IPS DF 6.9 (cell line): ENCODE data around the gene HEBP2.
A peak's percentile ranks its signal among the peaks of the same experiment; 100 is the strongest.
"Not testable (repeated sequence)": the region's sequence is repeated elsewhere in the genome, so short reads cannot be mapped to it uniquely, and the experiment has no call there.

ENCODE experiments used
- DNase-seq: peaks from one replicate; pipeline ENCODE4 v3.0.0-alpha.2; 2013; ENCODE audit warnings: low read depth, low spot score
- H3K27ac ChIP-seq: one replicate; pipeline ENCODE4 v1.5.1; 2013; ENCODE audit warnings: low read length, control low read depth
- H3K27me3 ChIP-seq: 2 replicates; pipeline ENCODE4 v1.6.1; 2013; ENCODE audit warnings: mild to moderate bottlenecking, low read length; ENCODE audit not compliant: control insufficient read depth, insufficient read depth
- H3K36me3 ChIP-seq: 2 replicates; pipeline ENCODE4 v1.6.1; 2013; ENCODE audit warnings: low read length; ENCODE audit not compliant: control insufficient read depth, insufficient read depth
- H3K4me1 ChIP-seq: 2 replicates; pipeline ENCODE4 v1.6.1; 2013; ENCODE audit warnings: low read length; ENCODE audit not compliant: control insufficient read depth, insufficient read depth
- H3K4me3 ChIP-seq: 2 replicates; pipeline ENCODE4 v1.5.1; 2013; ENCODE audit warnings: mild to moderate bottlenecking, low read length
- H3K9me3 ChIP-seq: 2 replicates; pipeline ENCODE4 v1.6.1; 2013; ENCODE audit warnings: low read length, inconsistent platforms; ENCODE audit not compliant: control insufficient read depth, insufficient read depth
- WGBS: extraction: QIAGEN DNeasy Blood & Tissue Kit; methylation state at CpG from one replicate; pipeline ENCODE4 v1.1.7; 2013; ENCODE audit warnings: mixed read lengths, missing lambda C conversion rate; ENCODE audit not compliant: insufficient read length, insufficient coverage; 5-methylcytosine and 5-hydroxymethylcytosine counted together

HEBP2 gene, protein sequence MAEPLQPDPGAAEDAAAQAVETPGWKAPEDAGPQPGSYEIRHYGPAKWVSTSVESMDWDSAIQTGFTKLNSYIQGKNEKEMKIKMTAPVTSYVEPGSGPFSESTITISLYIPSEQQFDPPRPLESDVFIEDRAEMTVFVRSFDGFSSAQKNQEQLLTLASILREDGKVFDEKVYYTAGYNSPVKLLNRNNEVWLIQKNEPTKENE

DNA sequence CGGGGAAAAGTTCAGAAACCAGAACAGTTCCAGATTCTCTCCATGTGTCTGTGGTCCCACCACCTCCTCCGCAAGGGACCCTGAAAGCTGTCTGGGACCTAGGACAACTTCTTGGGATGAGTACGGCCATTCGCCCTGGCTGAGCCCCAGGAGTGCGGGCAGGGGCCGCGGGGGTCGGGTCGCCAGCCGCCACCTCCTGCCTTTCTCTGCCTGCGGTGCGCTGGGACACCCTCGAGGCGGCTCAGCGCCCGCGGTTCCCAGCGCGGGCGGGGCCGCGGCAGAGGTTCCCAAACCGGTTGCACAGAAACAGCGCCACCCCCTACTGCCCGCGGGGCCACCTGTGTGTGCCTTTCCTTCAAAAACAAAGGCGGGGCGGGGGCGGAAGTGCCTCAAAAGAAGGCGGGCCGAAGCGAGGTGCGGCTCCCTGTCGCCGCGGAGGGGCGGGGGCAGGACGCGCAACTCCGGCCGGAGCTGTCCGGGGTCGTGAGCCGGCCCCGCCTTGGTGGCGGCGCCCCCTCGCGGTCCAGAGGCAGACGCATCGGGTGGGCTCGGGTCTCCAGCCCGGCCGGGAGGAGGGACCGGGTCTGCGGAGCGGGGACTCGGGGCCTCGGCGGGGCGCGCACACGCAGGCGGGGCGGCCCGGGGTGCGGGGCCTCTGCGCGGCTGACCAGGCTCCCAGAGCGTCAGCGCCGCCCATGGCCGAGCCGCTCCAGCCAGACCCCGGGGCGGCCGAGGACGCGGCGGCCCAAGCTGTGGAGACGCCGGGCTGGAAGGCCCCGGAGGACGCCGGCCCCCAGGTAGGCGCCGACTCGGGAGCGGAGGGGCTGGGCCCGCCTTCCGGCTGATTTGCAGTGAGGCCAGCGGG is at the start of gene HEBP2:
HEBP2 (plus strand) TSS at position 423 of the 865 bp plus-strand sequence; CDS start at position 696, 273 bp downstream.
- peak; percentile 89 for DNase-seq
- Histone ChIP-seq H3K4me3 (peak within 1 kb of the TSS; percentile 76; the same call in 1 of the 2 replicates), H3K9me3 (no peaks in the 10 kb centered on the region), H3K27me3 (no peaks in the 10 kb centered on the region), H3K27ac (no peak within 1 kb of the TSS), H3K36me3 (peaks cover 5% of the 10 kb centered on the region; the same call in 1 of the 2 replicates), H3K4me1 (peaks cover 3% of the 10 kb centered on the region; the same call in 1 of the 2 replicates)
- WGBS, result no CpG with 5 or more reads among the region's 92 CpGs

DNA sequence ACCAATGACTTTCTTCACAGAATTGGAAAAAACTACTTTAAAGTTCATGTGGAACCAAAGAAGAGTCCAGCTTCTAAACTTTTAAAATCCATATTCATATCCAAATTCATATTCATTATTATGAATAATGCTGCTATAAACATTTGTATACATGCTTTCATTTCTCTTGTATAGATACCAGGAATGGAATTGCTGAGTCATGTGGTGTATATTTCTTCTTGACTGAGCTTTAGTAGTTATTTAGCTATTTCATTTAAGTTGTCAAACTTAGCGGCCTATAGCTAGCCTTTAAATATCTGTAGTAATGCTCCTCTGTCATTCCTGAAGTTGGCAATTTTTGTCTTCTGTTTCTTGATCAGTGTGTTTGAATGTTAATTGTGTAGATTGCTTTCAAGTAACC is 46.1 kb upstream of the HEBP2 start:
- no CpG with 5 or more reads among the region's 1 CpG for WGBS
- no peak overlapping the region for H3K4me3 ChIP-seq
- H3K27me3 ChIP-seq, result no peaks in the 10 kb centered on the region
- no peaks in the 10 kb centered on the region for H3K9me3 ChIP-seq
- no peaks in the 10 kb centered on the region for H3K4me1 ChIP-seq
- no peak overlapping the region for H3K27ac ChIP-seq
- no peak for DNase-seq
- H3K36me3 ChIP-seq, result no peaks in the 10 kb centered on the region

DNA sequence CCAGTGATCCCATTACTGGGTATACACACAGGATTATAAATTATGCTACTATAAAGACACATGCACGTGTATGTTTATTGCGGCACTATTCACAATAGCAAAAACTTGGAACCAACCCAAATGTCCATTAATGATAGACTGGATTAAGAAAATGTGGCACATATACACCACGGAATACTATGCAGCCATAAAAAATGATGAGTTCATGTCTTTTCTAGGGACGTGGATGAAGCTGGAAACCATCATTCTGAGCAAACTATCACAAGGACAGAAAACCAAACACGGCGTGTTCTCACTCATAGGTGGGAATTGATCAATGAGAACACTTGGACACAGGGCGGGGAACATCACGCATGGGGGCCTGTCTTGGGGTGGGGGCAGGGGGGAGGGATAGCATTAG is 35.3 kb upstream of the HEBP2 start:
- H3K27ac ChIP-seq, H3K4me3 ChIP-seq, H3K36me3 ChIP-seq, H3K27me3 ChIP-seq, H3K4me1 ChIP-seq, DNase-seq, H3K9me3 ChIP-seq: not testable (repeated sequence)
- no CpG with 5 or more reads among the region's 8 CpGs for WGBS

DNA sequence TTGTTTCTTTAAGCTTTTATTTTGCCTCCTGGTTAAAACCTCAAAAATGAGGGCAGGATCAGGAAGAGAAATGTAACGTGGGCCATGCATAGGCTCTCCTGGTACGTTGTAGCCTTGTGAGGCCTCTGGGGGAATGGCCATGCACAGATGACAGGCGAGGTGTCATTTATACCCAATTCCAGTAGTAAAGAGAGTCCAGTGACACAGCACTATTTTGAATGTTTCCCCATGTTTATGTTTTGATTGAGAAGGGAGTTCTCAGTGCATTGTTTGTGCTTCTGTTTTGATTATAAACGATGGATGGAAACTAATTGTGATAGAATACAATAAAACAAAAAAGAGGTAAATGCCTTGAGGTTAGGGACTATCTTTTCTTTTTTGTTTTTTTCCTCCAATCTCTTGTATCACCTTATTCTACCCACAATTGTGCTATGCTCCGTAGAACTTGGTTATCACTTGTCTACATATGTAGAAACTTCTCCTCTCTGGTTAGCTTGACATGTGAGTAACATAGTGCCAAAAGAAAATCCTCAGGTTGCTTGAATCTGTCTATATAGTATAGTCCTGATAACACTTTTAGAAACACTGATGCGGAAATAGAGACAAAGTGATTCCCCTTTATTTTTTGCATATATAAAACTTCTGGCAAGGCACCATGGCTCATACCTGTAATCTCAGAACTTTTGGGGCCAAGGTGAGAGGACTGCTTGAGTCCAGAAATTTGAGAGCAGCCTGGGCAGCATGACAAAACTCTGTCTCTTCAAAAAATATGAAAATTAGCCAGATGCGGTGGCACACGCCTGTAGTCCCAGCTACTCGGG is 33.2 kb upstream of the HEBP2 start:
- WGBS, result no CpG with 5 or more reads among the region's 9 CpGs

DNA sequence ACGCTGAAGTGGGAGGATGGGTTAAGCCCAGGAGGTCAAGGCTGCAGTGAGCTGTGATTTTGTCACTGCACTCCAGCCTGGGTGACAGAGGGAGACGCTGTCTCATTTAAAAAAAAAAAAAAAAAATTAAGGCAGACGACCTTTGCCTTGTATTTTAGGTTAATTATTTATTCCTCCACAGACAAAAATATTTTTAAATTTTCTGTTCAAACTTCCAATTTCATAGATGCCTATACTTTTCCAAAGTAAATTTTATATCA is 32.6 kb upstream of the HEBP2 start:
- Histone ChIP-seq H3K4me1 (no peaks in the 10 kb centered on the region), H3K36me3 (no peaks in the 10 kb centered on the region), H3K9me3 (no peaks in the 10 kb centered on the region), H3K27me3 (no peaks in the 10 kb centered on the region), H3K4me3 (no peak overlapping the region), H3K27ac (no peak overlapping the region)
- DNase-seq, result no peak
- no CpG with 5 or more reads among the region's 3 CpGs for WGBS

More for the DNA sequence above, 33.2 kb upstream of the HEBP2 start:
- DNase-seq, result no peak
- Histone ChIP-seq H3K9me3 (no peaks in the 10 kb centered on the region), H3K4me1 (no peaks in the 10 kb centered on the region), H3K36me3 (no peaks in the 10 kb centered on the region), H3K4me3 (no peak overlapping the region), H3K27ac (no peak overlapping the region), H3K27me3 (no peaks in the 10 kb centered on the region)

DNA sequence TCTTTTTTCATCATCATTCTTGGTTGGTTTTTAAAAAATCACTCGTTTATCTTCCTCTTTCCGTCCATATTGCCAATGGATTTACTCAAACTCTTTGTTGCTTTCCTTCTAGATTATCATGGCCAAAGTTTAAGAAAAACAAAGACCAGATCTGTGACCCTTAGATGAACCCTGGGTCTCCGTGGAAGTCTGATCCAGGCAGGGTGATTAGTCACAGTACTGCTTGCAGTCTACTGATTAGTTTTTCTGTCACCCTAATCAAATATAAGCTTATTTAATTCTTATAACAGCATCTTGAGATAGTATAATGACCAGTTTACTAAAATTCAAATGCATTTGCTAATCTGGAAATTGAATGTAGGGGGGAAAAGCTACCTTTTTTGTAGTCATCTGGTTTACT is 32.3 kb upstream of the HEBP2 start:
- H3K4me3 ChIP-seq, result no peak overlapping the region
- no peaks in the 10 kb centered on the region for H3K36me3 ChIP-seq
- WGBS, result 100% methylated on average over 2 of the region's 3 CpGs
- no peak overlapping the region for H3K27ac ChIP-seq
- no peaks in the 10 kb centered on the region for H3K4me1 ChIP-seq
- H3K27me3 ChIP-seq, result no peaks in the 10 kb centered on the region
- H3K9me3 ChIP-seq, result no peaks in the 10 kb centered on the region
- no peak for DNase-seq

DNA sequence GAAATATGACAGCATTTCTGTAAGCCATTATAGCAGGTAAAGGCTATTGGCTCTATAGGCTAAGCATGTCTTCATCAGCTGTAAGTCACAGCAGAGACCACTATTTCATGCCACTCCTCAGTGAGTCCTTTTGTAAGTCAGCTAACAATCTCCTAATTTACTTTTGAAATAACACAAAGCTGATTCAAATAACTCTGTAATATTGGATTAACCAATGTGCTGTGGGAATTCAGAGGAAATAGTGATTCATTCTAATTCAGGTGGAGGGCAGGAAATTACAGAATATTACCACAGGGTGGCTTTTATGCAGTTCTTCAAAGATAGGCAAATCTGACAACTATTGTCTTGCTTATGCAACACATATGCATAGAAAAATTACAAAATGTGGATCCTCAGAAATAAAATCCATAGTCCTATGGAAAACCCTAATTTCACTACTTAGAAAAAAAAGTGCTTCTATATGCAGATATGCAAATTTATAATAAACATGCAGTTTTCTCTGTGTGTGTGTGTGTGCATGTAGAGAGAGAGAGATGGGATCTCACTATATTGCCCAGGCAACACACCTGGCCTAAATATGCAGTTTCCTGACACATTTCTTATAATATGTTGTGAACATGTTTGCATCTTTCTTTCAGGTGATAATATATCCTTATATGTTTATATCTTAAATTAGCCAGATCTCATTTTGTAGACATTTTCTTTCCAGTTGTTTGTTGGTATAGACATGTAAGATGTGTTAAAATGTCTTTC is 31.1 kb upstream of the HEBP2 start:
- H3K27ac ChIP-seq, result no peak overlapping the region
- no peaks in the 10 kb centered on the region for H3K9me3 ChIP-seq
- H3K4me3 ChIP-seq, result no peak overlapping the region
- peaks cover 1% of the 10 kb centered on the region; the same call in 1 of the 2 replicates for H3K4me1 ChIP-seq
- DNase-seq, result no peak
- H3K36me3 ChIP-seq, result no peaks in the 10 kb centered on the region
- no peaks in the 10 kb centered on the region for H3K27me3 ChIP-seq

DNA sequence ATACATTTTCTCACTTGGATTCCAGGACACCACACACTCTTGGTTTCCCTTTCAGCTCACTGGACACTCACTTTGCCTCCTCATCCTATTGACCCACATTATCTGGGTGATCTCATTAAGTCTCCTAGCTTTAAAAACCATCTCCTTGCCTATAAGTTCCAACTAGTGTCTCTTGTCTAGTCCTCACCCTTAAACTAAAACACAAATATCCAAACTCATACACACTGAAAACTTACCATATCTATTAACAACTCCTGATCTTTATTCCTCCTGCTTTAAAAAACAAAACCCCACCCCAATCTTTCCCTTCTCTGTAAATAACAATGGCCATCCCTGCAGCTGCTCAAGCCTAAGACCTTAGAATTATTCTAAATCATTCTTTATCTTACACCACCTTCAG is 29.8 kb upstream of the HEBP2 start:
- Histone ChIP-seq H3K36me3 (no peaks in the 10 kb centered on the region), H3K4me3 (no peak overlapping the region), H3K4me1 (peaks cover 2% of the 10 kb centered on the region; the same call in 1 of the 2 replicates), H3K9me3 (no peaks in the 10 kb centered on the region), H3K27me3 (no peaks in the 10 kb centered on the region), H3K27ac (no peak overlapping the region)
- DNase-seq, result no peak

DNA sequence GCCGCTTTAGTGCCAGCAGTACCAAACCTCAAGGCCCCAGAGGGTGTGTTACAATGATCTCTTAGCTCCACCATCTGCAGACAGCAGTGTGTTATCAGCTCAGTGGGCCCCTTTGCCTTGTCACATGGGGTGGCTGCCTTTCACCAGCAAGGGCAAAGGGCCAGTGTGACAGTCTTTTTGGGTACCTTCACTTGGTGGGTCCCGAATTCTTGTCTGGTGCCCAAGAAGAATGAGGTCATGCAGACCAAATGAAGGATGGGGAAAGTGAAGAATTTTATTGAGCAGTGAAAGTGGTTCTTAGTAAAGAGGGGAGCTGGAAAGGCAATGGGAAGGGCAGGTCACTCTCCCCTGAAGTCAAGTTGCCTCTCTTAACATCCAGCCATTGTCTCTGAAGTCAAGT is 29.2 kb upstream of the HEBP2 start:
- Histone ChIP-seq H3K4me1 (peaks cover 2% of the 10 kb centered on the region; the same call in 1 of the 2 replicates), H3K27ac (no peak overlapping the region), H3K4me3 (no peak overlapping the region), H3K27me3 (no peaks in the 10 kb centered on the region), H3K9me3 (no peaks in the 10 kb centered on the region), H3K36me3 (no peaks in the 10 kb centered on the region)
- WGBS, result no CpG with 5 or more reads among the region's 2 CpGs
- no peak for DNase-seq

DNA sequence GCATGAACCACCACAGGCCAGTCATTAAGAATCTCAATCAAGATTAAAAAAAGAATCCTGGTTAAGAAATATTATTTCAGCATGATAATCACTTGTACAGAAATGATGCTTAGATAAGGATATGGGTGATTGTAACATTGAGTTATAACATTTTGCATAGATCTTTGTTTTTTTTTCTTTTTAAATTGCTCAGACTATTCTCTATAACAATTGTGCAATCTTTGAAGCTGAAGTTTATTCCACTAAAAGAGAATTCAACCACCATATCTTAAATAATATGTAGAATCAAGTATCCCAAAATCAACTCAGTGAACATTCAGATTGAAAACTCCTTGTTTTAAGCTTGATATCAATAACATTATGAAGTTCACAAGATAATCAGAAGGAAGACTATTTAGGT is 27.0 kb upstream of the HEBP2 start:
- H3K4me3 ChIP-seq, result no peak overlapping the region
- no peak overlapping the region for H3K27ac ChIP-seq
- DNase-seq, result no peak

More for the DNA sequence above, 27.0 kb upstream of the HEBP2 start:
- Histone ChIP-seq H3K9me3 (no peaks in the 10 kb centered on the region), H3K36me3 (no peaks in the 10 kb centered on the region), H3K27me3 (no peaks in the 10 kb centered on the region), H3K4me1 (peaks cover 2% of the 10 kb centered on the region; the same call in 1 of the 2 replicates)
